Activated T-cell treated with anti-CD3 and anti-CD28 coated beads for 4 hours (primary cell): Measurements from ENCODE around the gene VILL.
"Not testable (repeated sequence)": the region's sequence is repeated elsewhere in the genome, so short reads cannot be mapped to it uniquely, and the experiment has no call there.

Experiments used
- DNase-seq: peaks from one replicate; pipeline ENCODE4 v3.0.0-alpha.2; 2020

Gene VILL

GRCh38 chr3:38019658-38020341 lies 29.2 kb downstream of the VILL start:
- no peak for DNase-seq

GRCh38 chr3:38020342-38020726 lies 29.7 kb downstream of the VILL start:
- DNase-seq, result no peak

- no peak for DNase-seq
Measured at GRCh38 chr3:38021196-38021595, 30.6 kb downstream of the VILL start.

- DNase-seq, result no peak
Measured at GRCh38 chr3:38022301-38022700, 31.7 kb downstream of the VILL start.

GRCh38 chr3:38022896-38023709 lies 32.5 kb downstream of the VILL start:
- no peak for DNase-seq

- no peak for DNase-seq
Measured at GRCh38 chr3:38026856-38027255, 36.3 kb downstream of the VILL start.

- DNase-seq, result no peak
Measured at GRCh38 chr3:38027466-38028465, 37.2 kb downstream of the VILL start.

GRCh38 chr3:38028621-38029361 lies 38.2 kb downstream of the VILL start:
- no peak for DNase-seq

- no peak for DNase-seq
Measured at GRCh38 chr3:38029400-38030125, 39.0 kb downstream of the VILL start, which contains the start of gene PLCD1. Gene PLCD1 (minus strand): TSS chr3:38029642. CDS start chr3:38029539, 103 bp downstream.

- no peak for DNase-seq
Measured at GRCh38 chr3:38030126-38031021, 39.8 kb downstream of the VILL start.

- DNase-seq, result peak; percentile 48
Measured at GRCh38 chr3:38031022-38031994, 40.7 kb downstream of the VILL start.

GRCh38 chr3:38032328-38032865 lies 41.8 kb downstream of the VILL start:
- DNase-seq, result no peak

GRCh38 chr3:38033586-38033985 lies 43.0 kb downstream of the VILL start:
- not testable (repeated sequence) for DNase-seq

GRCh38 chr3:38034335-38034734 lies 43.7 kb downstream of the VILL start:
- DNase-seq, result not testable (repeated sequence)

GRCh38 chr3:38036286-38036685 lies 45.7 kb downstream of the VILL start:
- DNase-seq, result no peak

GRCh38 chr3:38036906-38037305 lies 46.3 kb downstream of the VILL start:
- no peak for DNase-seq

- DNase-seq, result no peak
Measured at GRCh38 chr3:38038447-38038911, 47.9 kb downstream of the VILL start.

GRCh38 chr3:38039101-38039898 lies 48.7 kb downstream of the VILL start, which contains the start of gene DLEC1:
Gene DLEC1 (plus strand): TSS chr3:38039208. CDS start chr3:38039226, 18 bp downstream.
- peak; percentile 58 for DNase-seq
